ENCODE data around the gene PTPRE.

Gene PTPRE

GRCh38 chr10:128046156-128046952, 139.5 kb downstream of the PTPRE start:
- no peaks in the 10 kb centered on the region for H3K36me3 ChIP-seq (ENCODE audit: control insufficient read depth, insufficient read depth, low read length, severe bottlenecking)
- peaks cover 21% of the 10 kb centered on the region for H3K4me1 ChIP-seq (ENCODE audit: control insufficient read depth, insufficient read depth, low read length)
- H3K27me3 ChIP-seq (replicated peaks; ENCODE audit: control insufficient read depth, insufficient read depth, low read length): no peaks in the 10 kb centered on the region
- no peak for DNase-seq (ENCODE audit: low read depth)
- no peaks in the 10 kb centered on the region for H3K9me3 ChIP-seq (ENCODE audit: control insufficient read depth, low read length)
- H3K9ac ChIP-seq (ENCODE audit: low read length): no peak overlapping the region
- H3K4me3 ChIP-seq (ENCODE audit: low read length): no peak overlapping the region

GRCh38 chr10:128046953-128047290, 140.0 kb downstream of the PTPRE start:
- no peak for DNase-seq (ENCODE audit: low read depth)
- no peaks in the 10 kb centered on the region for H3K9me3 ChIP-seq (ENCODE audit: control insufficient read depth, low read length)
- H3K27me3 ChIP-seq (replicated peaks; ENCODE audit: control insufficient read depth, insufficient read depth, low read length): no peaks in the 10 kb centered on the region
- no peak overlapping the region for H3K9ac ChIP-seq (ENCODE audit: low read length)
- peaks cover 22% of the 10 kb centered on the region for H3K4me1 ChIP-seq (ENCODE audit: control insufficient read depth, insufficient read depth, low read length)
- no peak overlapping the region for H3K4me3 ChIP-seq (ENCODE audit: low read length)
- H3K36me3 ChIP-seq (ENCODE audit: control insufficient read depth, insufficient read depth, low read length, severe bottlenecking): no peaks in the 10 kb centered on the region

- peaks cover 22% of the 10 kb centered on the region for H3K4me1 ChIP-seq (ENCODE audit: control insufficient read depth, insufficient read depth, low read length)
These were observed 140.4 kb downstream of the PTPRE start for GRCh38 chr10:128047351-128047750.

GRCh38 chr10:128047991-128048818, 141.3 kb downstream of the PTPRE start:
- peaks cover 22% of the 10 kb centered on the region for H3K4me1 ChIP-seq (ENCODE audit: control insufficient read depth, insufficient read depth, low read length)
- H3K9ac ChIP-seq (ENCODE audit: low read length): peak overlapping the region; percentile 11
- DNase-seq (ENCODE audit: low read depth): no peak
- H3K9me3 ChIP-seq (ENCODE audit: control insufficient read depth, low read length): no peaks in the 10 kb centered on the region
- H3K36me3 ChIP-seq (ENCODE audit: control insufficient read depth, insufficient read depth, low read length, severe bottlenecking): no peaks in the 10 kb centered on the region
- H3K4me3 ChIP-seq (ENCODE audit: low read length): no peak overlapping the region
- no peaks in the 10 kb centered on the region for H3K27me3 ChIP-seq (replicated peaks; ENCODE audit: control insufficient read depth, insufficient read depth, low read length)

More at GRCh38 chr10:128047351-128047750, 140.4 kb downstream of the PTPRE start:
- Histone ChIP-seq H3K4me3 (ENCODE audit: low read length) (no peak overlapping the region), H3K36me3 (ENCODE audit: control insufficient read depth, insufficient read depth, low read length, severe bottlenecking) (no peaks in the 10 kb centered on the region), H3K27me3 (replicated peaks; ENCODE audit: control insufficient read depth, insufficient read depth, low read length) (no peaks in the 10 kb centered on the region), H3K9ac (ENCODE audit: low read length) (no peak overlapping the region), H3K9me3 (ENCODE audit: control insufficient read depth, low read length) (no peaks in the 10 kb centered on the region)
- no peak for DNase-seq (ENCODE audit: low read depth)

- no peak for DNase-seq (ENCODE audit: low read depth)
- H3K4me1 ChIP-seq (ENCODE audit: control insufficient read depth, insufficient read depth, low read length): peaks cover 22% of the 10 kb centered on the region
- no peak overlapping the region for H3K9ac ChIP-seq (ENCODE audit: low read length)
- H3K4me3 ChIP-seq (ENCODE audit: low read length): no peak overlapping the region
- no peaks in the 10 kb centered on the region for H3K27me3 ChIP-seq (replicated peaks; ENCODE audit: control insufficient read depth, insufficient read depth, low read length)
- no peaks in the 10 kb centered on the region for H3K9me3 ChIP-seq (ENCODE audit: control insufficient read depth, low read length)
- no peaks in the 10 kb centered on the region for H3K36me3 ChIP-seq (ENCODE audit: control insufficient read depth, insufficient read depth, low read length, severe bottlenecking)
These were observed 141.9 kb downstream of the PTPRE start for GRCh38 chr10:128048819-128049210.

- peaks cover 22% of the 10 kb centered on the region for H3K4me1 ChIP-seq (ENCODE audit: control insufficient read depth, insufficient read depth, low read length)
- no peak overlapping the region for H3K9ac ChIP-seq (ENCODE audit: low read length)
- H3K27me3 ChIP-seq (replicated peaks; ENCODE audit: control insufficient read depth, insufficient read depth, low read length): no peaks in the 10 kb centered on the region
- no peaks in the 10 kb centered on the region for H3K9me3 ChIP-seq (ENCODE audit: control insufficient read depth, low read length)
- no peak overlapping the region for H3K4me3 ChIP-seq (ENCODE audit: low read length)
- no peaks in the 10 kb centered on the region for H3K36me3 ChIP-seq (ENCODE audit: control insufficient read depth, insufficient read depth, low read length, severe bottlenecking)
- no peak for DNase-seq (ENCODE audit: low read depth)
These were observed 142.6 kb downstream of the PTPRE start for GRCh38 chr10:128049226-128050120.

- DNase-seq (ENCODE audit: low read depth): no peak
- Histone ChIP-seq H3K4me1 (ENCODE audit: control insufficient read depth, insufficient read depth, low read length) (peaks cover 22% of the 10 kb centered on the region), H3K9ac (ENCODE audit: low read length) (no peak overlapping the region), H3K9me3 (ENCODE audit: control insufficient read depth, low read length) (no peaks in the 10 kb centered on the region), H3K36me3 (ENCODE audit: control insufficient read depth, insufficient read depth, low read length, severe bottlenecking) (no peaks in the 10 kb centered on the region), H3K27me3 (replicated peaks; ENCODE audit: control insufficient read depth, insufficient read depth, low read length) (no peaks in the 10 kb centered on the region), H3K4me3 (ENCODE audit: low read length) (no peak overlapping the region)
These were observed 143.2 kb downstream of the PTPRE start for GRCh38 chr10:128050121-128050516.

- H3K9me3 ChIP-seq (ENCODE audit: control insufficient read depth, low read length): no peaks in the 10 kb centered on the region
- no peak overlapping the region for H3K9ac ChIP-seq (ENCODE audit: low read length)
- DNase-seq (ENCODE audit: low read depth): no peak
- no peaks in the 10 kb centered on the region for H3K27me3 ChIP-seq (replicated peaks; ENCODE audit: control insufficient read depth, insufficient read depth, low read length)
- H3K4me3 ChIP-seq (ENCODE audit: low read length): no peak overlapping the region
- no peaks in the 10 kb centered on the region for H3K36me3 ChIP-seq (ENCODE audit: control insufficient read depth, insufficient read depth, low read length, severe bottlenecking)
- peaks cover 22% of the 10 kb centered on the region for H3K4me1 ChIP-seq (ENCODE audit: control insufficient read depth, insufficient read depth, low read length)
These were observed 144.0 kb downstream of the PTPRE start for GRCh38 chr10:128050936-128051335.

- H3K27me3 ChIP-seq (replicated peaks; ENCODE audit: control insufficient read depth, insufficient read depth, low read length): no peaks in the 10 kb centered on the region
- no peak overlapping the region for H3K4me3 ChIP-seq (ENCODE audit: low read length)
- no peak overlapping the region for H3K9ac ChIP-seq (ENCODE audit: low read length)
- H3K4me1 ChIP-seq (ENCODE audit: control insufficient read depth, insufficient read depth, low read length): peaks cover 22% of the 10 kb centered on the region
- no peaks in the 10 kb centered on the region for H3K36me3 ChIP-seq (ENCODE audit: control insufficient read depth, insufficient read depth, low read length, severe bottlenecking)
- no peak for DNase-seq (ENCODE audit: low read depth)
- H3K9me3 ChIP-seq (ENCODE audit: control insufficient read depth, low read length): no peaks in the 10 kb centered on the region
These were observed 144.6 kb downstream of the PTPRE start for GRCh38 chr10:128051548-128051947.

- no peak for DNase-seq (ENCODE audit: low read depth)
- Histone ChIP-seq H3K27me3 (replicated peaks; ENCODE audit: control insufficient read depth, insufficient read depth, low read length) (no peaks in the 10 kb centered on the region), H3K4me1 (ENCODE audit: control insufficient read depth, insufficient read depth, low read length) (peaks cover 20% of the 10 kb centered on the region), H3K9me3 (ENCODE audit: control insufficient read depth, low read length) (no peaks in the 10 kb centered on the region), H3K4me3 (ENCODE audit: low read length) (no peak overlapping the region), H3K36me3 (ENCODE audit: control insufficient read depth, insufficient read depth, low read length, severe bottlenecking) (no peaks in the 10 kb centered on the region), H3K9ac (ENCODE audit: low read length) (no peak overlapping the region)
These were observed 145.8 kb downstream of the PTPRE start for GRCh38 chr10:128052696-128053095.

GRCh38 chr10:128053356-128053755, 146.5 kb downstream of the PTPRE start:
- H3K9ac ChIP-seq (ENCODE audit: low read length): no peak overlapping the region
- no peaks in the 10 kb centered on the region for H3K27me3 ChIP-seq (replicated peaks; ENCODE audit: control insufficient read depth, insufficient read depth, low read length)
- H3K36me3 ChIP-seq (ENCODE audit: control insufficient read depth, insufficient read depth, low read length, severe bottlenecking): no peaks in the 10 kb centered on the region
- no peaks in the 10 kb centered on the region for H3K9me3 ChIP-seq (ENCODE audit: control insufficient read depth, low read length)
- peaks cover 14% of the 10 kb centered on the region for H3K4me1 ChIP-seq (ENCODE audit: control insufficient read depth, insufficient read depth, low read length)
- DNase-seq (ENCODE audit: low read depth): no peak
- H3K4me3 ChIP-seq (ENCODE audit: low read length): no peak overlapping the region
